Mesenchymal stem cell (in vitro differentiated cells and primary cell): ENCODE results near the gene SPIN4. TPM values are rescaled to one million over a fixed set of nuclear protein-coding genes. Genes with fewer than 3 reads are reported as not detected.
A peak's percentile ranks its signal among the peaks of the same experiment; 100 is the strongest.
"Not testable (repeated sequence)": the region's sequence is repeated elsewhere in the genome, so short reads cannot be mapped to it uniquely, and the experiment has no call there.

Source experiments
- DNase-seq: peaks from one replicate; pipeline ENCODE4 v3.0.0-alpha.2; 2013
- H2AFZ ChIP-seq: one replicate; pipeline ENCODE4 v1.6.1; 2013; ENCODE audit warnings: low read depth, mild to moderate bottlenecking, control low read depth, inconsistent platforms, low read length, moderate library complexity
- H2AK5ac ChIP-seq: 2 replicates; pipeline ENCODE4 v1.6.1; 2013; ENCODE audit warnings: low read length, moderate library complexity, mild to moderate bottlenecking, inconsistent platforms; ENCODE audit not compliant: severe bottlenecking
- H2BK120ac ChIP-seq: one replicate; pipeline ENCODE4 v1.6.1; 2013; ENCODE audit warnings: low read depth, mild to moderate bottlenecking, inconsistent platforms, low read length, moderate library complexity
- H2BK12ac ChIP-seq, 2 experiments: one replicate each; pipeline ENCODE4 v1.6.1; 2013; ENCODE audit warnings: inconsistent platforms in 2 of 2, low read length in 2 of 2, mild to moderate bottlenecking in 2 of 2, moderate library complexity in 2 of 2, control low read depth in 1 of 2
- H2BK15ac ChIP-seq: one replicate; pipeline ENCODE4 v1.6.1; 2013; ENCODE audit warnings: mild to moderate bottlenecking, low read depth, inconsistent platforms; ENCODE audit not compliant: poor library complexity, severe bottlenecking
- H2BK5ac ChIP-seq: 2 replicates; pipeline ENCODE4 v1.6.1; 2013; ENCODE audit warnings: low read depth, mild to moderate bottlenecking, low read length, control low read depth, inconsistent platforms; ENCODE audit not compliant: poor library complexity, severe bottlenecking
- H3K14ac ChIP-seq, 2 experiments: one replicate each; pipeline ENCODE4 v1.6.1; 2013; ENCODE audit warnings: inconsistent platforms in 2 of 2, low read length in 2 of 2, control low read depth in 1 of 2, mild to moderate bottlenecking in 1 of 2, moderate library complexity in 1 of 2
- H3K18ac ChIP-seq, 2 experiments: one replicate each; pipeline ENCODE4 v1.6.1; 2013; ENCODE audit warnings: inconsistent platforms in 2 of 2, low read length in 2 of 2, control low read depth in 1 of 2, low read depth in 1 of 2, mild to moderate bottlenecking in 1 of 2
- H3K23ac ChIP-seq, 2 experiments: one replicate each; pipeline ENCODE4 v1.6.1; 2013; ENCODE audit warnings: inconsistent platforms in 2 of 2, low read length in 2 of 2, mild to moderate bottlenecking in 2 of 2, moderate library complexity in 2 of 2, control low read depth in 1 of 2
- H3K27ac ChIP-seq: 2 replicates; pipeline ENCODE4 v1.5.1; 2013; ENCODE audit warnings: mild to moderate bottlenecking, moderate library complexity, low read length, control low read depth, inconsistent platforms; ENCODE audit not compliant: poor library complexity, severe bottlenecking
- H3K27me3 ChIP-seq, 2 experiments: 2 replicates each; pipeline versions ENCODE4 v1.6.1 to v1.7.0; 2013; ENCODE audit warnings: low read length in 2 of 2, mild to moderate bottlenecking in 2 of 2, moderate library complexity in 2 of 2, control low read depth in 1 of 2, inconsistent platforms in 1 of 2; ENCODE audit not compliant: control insufficient read depth in 1 of 2, insufficient read depth in 1 of 2
- H3K36me3 ChIP-seq, 2 experiments: 2 replicates each; pipeline versions ENCODE4 v1.6.1 to v1.7.0; 2013; ENCODE audit warnings: low read length in 2 of 2, control low read depth in 1 of 2, inconsistent platforms in 1 of 2, low read depth in 1 of 2, mild to moderate bottlenecking in 1 of 2; ENCODE audit not compliant: insufficient read depth in 2 of 2, control insufficient read depth in 1 of 2
- H3K4ac ChIP-seq, 2 experiments: one replicate each; pipeline ENCODE4 v1.6.1; 2013; ENCODE audit warnings: inconsistent platforms in 2 of 2, low read length in 2 of 2, mild to moderate bottlenecking in 2 of 2, moderate library complexity in 2 of 2, control low read depth in 1 of 2, low read depth in 1 of 2
- H3K4me1 ChIP-seq: 2 replicates; pipeline ENCODE4 v1.6.1; 2013; ENCODE audit warnings: low read depth, low read length, control low read depth; ENCODE audit not compliant: control insufficient read depth, insufficient read depth
- H3K4me2 ChIP-seq: 2 replicates; pipeline ENCODE4 v1.6.1; 2013; ENCODE audit warnings: low read length, mild to moderate bottlenecking, inconsistent platforms; ENCODE audit not compliant: poor library complexity, severe bottlenecking
- H3K4me3 ChIP-seq, 2 experiments: 2 replicates each; pipeline versions ENCODE4 v1.5.1 to v1.7.0; 2013; ENCODE audit warnings: low read length in 2 of 2, mild to moderate bottlenecking in 2 of 2, control low read depth in 1 of 2, low read depth in 1 of 2; ENCODE audit not compliant: insufficient read depth in 1 of 2
- H3K79me1 ChIP-seq: replicated peaks from 2 replicates; pipeline ENCODE4 v1.6.1; 2013; ENCODE audit warnings: mild to moderate bottlenecking, control low read depth, low read length, inconsistent platforms; ENCODE audit not compliant: poor library complexity, severe bottlenecking
- H3K9ac ChIP-seq: 2 replicates; pipeline ENCODE4 v1.7.0; 2013; ENCODE audit warnings: mild to moderate bottlenecking, low read length, moderate library complexity
- H3K9me3 ChIP-seq: 2 replicates; pipeline ENCODE4 v1.7.0; 2013; ENCODE audit warnings: mild to moderate bottlenecking, low read length; ENCODE audit not compliant: control insufficient read depth
- H4K8ac ChIP-seq: one replicate; pipeline ENCODE4 v1.6.1; 2013; ENCODE audit warnings: inconsistent platforms, mild to moderate bottlenecking, low read length, moderate library complexity
- H4K91ac ChIP-seq: one replicate; pipeline ENCODE4 v1.6.1; 2013; ENCODE audit warnings: mild to moderate bottlenecking, low read length, inconsistent platforms
- WGBS: methylation state at CpG from one replicate; pipeline ENCODE4 v1.1.7; 2013; ENCODE audit warnings: mixed read lengths; 5-methylcytosine and 5-hydroxymethylcytosine counted together
- polyA plus RNA-seq, 2 experiments: library from polyadenylated mRNA; stranded (reverse); fragments of 200-250 nt; gene quantifications; one replicate each; pipeline ENCODE4 v1.2.3, GENCODE V29; 2013

SPIN4 gene
- 2.9 TPM for polyA plus RNA-seq (2013, experiment 1 of 2)
- 3.1 TPM for polyA plus RNA-seq (2013, experiment 2 of 2)

GRCh38 chrX:63350941-63351616, at the start of gene SPIN4:
Gene SPIN4 (minus strand): TSS chrX:63351332. CDS start chrX:63350819, 513 bp downstream.
- Histone ChIP-seq H3K79me1 (peaks cover 2% of the 10 kb centered on the region), H3K27me3 (no peaks in the 10 kb centered on the region), H2BK120ac (no peak within 1 kb of the TSS), H3K4me2 (peak within 1 kb of the TSS; percentile 91), H4K8ac (peak within 1 kb of the TSS; percentile 42), H3K9me3 (no peaks in the 10 kb centered on the region), H3K18ac (peak within 1 kb of the TSS; percentile 64 to 98), H3K9ac (peak within 1 kb of the TSS; percentile 82), H2AFZ (peak within 1 kb of the TSS; percentile 85), H3K14ac (peak within 1 kb of the TSS in 1 of 2 experiments; percentile 95), H3K4me3 (peak within 1 kb of the TSS; percentile 81 to 83), H2BK5ac (no peak within 1 kb of the TSS), H3K36me3 (no peaks in the 10 kb centered on the region), H3K4ac (peak within 1 kb of the TSS in 1 of 2 experiments; percentile 2), H4K91ac (no peak within 1 kb of the TSS), H3K23ac (no peak within 1 kb of the TSS), H2AK5ac (no peak within 1 kb of the TSS), H3K27ac (peak within 1 kb of the TSS; percentile 53), H2BK12ac (peak within 1 kb of the TSS in 1 of 2 experiments; percentile 89), H3K4me1 (no peaks in the 10 kb centered on the region), H2BK15ac (no peak within 1 kb of the TSS)
- WGBS: 0% methylated on average over 37 of the region's 58 CpGs
- peak; percentile 90 for DNase-seq

GRCh38 chrX:63400340-63400739, 49.2 kb upstream of the SPIN4 start:
- H3K27ac ChIP-seq: no peak overlapping the region
- H3K9ac ChIP-seq: no peak overlapping the region
- H3K4ac ChIP-seq: no peak overlapping the region
- H3K14ac ChIP-seq: no peak overlapping the region
- no peaks in the 10 kb centered on the region for H3K27me3 ChIP-seq
- H3K4me2 ChIP-seq: no peak overlapping the region
- DNase-seq: no peak
- no peak overlapping the region for H2BK120ac ChIP-seq
- H2BK5ac ChIP-seq: no peak overlapping the region
- no peak overlapping the region for H3K18ac ChIP-seq
- no peak overlapping the region for H3K23ac ChIP-seq
- no peak overlapping the region for H2BK12ac ChIP-seq
- no peak overlapping the region for H4K91ac ChIP-seq
- no peak overlapping the region for H2AFZ ChIP-seq
- no peaks in the 10 kb centered on the region for H3K9me3 ChIP-seq
- H3K4me3 ChIP-seq: no peak overlapping the region
- H3K79me1 ChIP-seq: no peaks in the 10 kb centered on the region
- H2AK5ac ChIP-seq: no peak overlapping the region
- no peak overlapping the region for H2BK15ac ChIP-seq
- no peaks in the 10 kb centered on the region for H3K36me3 ChIP-seq
- H4K8ac ChIP-seq: no peak overlapping the region
- no peaks in the 10 kb centered on the region for H3K4me1 ChIP-seq

- Histone ChIP-seq H3K23ac (no peak overlapping the region), H4K8ac (no peak overlapping the region), H3K4ac (no peak overlapping the region), H3K79me1 (no peaks in the 10 kb centered on the region), H2AFZ (no peak overlapping the region), H3K27ac (no peak overlapping the region), H2BK120ac (no peak overlapping the region), H3K18ac (no peak overlapping the region), H2AK5ac (no peak overlapping the region), H2BK12ac (no peak overlapping the region), H3K4me3 (no peak overlapping the region), H3K27me3 (no peaks in the 10 kb centered on the region), H3K4me1 (no peaks in the 10 kb centered on the region), H3K36me3 (no peaks in the 10 kb centered on the region), H3K9ac (no peak overlapping the region), H2BK15ac (no peak overlapping the region), H3K14ac (no peak overlapping the region), H3K4me2 (no peak overlapping the region), H3K9me3 (no peaks in the 10 kb centered on the region), H2BK5ac (no peak overlapping the region), H4K91ac (no peak overlapping the region)
- WGBS: 67% methylated on average over 2 of the region's 2 CpGs
- no peak for DNase-seq
Measured at GRCh38 chrX:63394872-63395271, 43.7 kb upstream of the SPIN4 start.

DNA sequence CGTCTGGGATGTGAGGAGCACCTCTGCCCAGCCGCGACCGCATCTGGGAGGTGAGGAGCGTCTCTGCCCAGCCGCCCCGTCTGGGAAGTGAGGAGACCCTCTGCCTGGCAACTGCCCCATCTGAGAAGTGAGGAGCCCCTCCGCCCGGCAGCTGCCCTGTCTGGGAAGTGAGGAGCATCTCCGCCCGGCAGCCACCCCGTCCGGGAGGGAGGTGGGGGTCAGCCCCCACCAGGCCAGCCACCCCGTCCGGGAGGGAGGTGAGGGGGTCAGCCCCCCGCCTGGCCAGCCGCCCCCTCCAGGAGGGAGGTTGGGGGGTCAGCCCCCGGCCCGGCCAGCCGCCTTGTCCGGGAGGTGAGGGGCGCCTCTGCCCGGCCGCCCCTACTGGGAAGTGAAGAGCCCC, 42.0 kb upstream of the SPIN4 start:
- not testable (repeated sequence) for DNase-seq, H3K36me3 ChIP-seq, H3K4me2 ChIP-seq, H2AFZ ChIP-seq, H3K23ac ChIP-seq, H4K8ac ChIP-seq, H2BK15ac ChIP-seq, H3K9ac ChIP-seq, H3K9me3 ChIP-seq, H4K91ac ChIP-seq, H2BK120ac ChIP-seq, H3K27ac ChIP-seq, H2BK12ac ChIP-seq, H3K4me3 ChIP-seq, H3K14ac ChIP-seq, H3K18ac ChIP-seq, H2BK5ac ChIP-seq, H2AK5ac ChIP-seq, H3K27me3 ChIP-seq, H3K79me1 ChIP-seq, H3K4me1 ChIP-seq, H3K4ac ChIP-seq
- WGBS: 97% methylated on average over 7 of the region's 24 CpGs
